GM12872 (cell line): Measurements from ENCODE around the gene ADAM12.

Experiments
- TF ChIP-seq, protein P1 (sequence below): IDR thresholded peaks from 3 replicates; pipeline ENCODE4 v1.5.1; 2011; ENCODE audit warnings: low read depth, mild to moderate bottlenecking, low read length, moderate library complexity; ENCODE audit not compliant: insufficient read depth

The ADAM12 gene

DNA sequence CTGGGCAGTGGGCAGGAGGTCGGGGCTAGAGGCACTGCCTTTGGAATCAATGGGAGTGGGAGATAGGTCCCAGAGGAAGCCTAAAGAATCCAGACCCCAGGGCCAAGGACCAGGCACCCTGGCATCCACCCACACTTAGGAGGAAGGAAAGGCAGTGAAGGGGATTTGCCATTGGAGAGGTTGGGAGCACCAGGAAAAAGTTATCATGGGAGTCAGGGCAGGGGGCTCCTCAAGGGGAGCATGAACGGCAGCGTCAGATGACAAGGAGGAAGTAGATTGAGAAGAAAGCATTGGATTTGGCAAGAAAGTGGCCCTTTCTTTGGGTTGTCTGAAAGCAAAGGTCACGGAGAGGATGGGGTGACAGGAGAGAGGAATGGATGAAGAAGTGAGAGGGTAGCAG lies 142.8 kb downstream of the ADAM12 start:
- TF ChIP-seq, protein P1, sequence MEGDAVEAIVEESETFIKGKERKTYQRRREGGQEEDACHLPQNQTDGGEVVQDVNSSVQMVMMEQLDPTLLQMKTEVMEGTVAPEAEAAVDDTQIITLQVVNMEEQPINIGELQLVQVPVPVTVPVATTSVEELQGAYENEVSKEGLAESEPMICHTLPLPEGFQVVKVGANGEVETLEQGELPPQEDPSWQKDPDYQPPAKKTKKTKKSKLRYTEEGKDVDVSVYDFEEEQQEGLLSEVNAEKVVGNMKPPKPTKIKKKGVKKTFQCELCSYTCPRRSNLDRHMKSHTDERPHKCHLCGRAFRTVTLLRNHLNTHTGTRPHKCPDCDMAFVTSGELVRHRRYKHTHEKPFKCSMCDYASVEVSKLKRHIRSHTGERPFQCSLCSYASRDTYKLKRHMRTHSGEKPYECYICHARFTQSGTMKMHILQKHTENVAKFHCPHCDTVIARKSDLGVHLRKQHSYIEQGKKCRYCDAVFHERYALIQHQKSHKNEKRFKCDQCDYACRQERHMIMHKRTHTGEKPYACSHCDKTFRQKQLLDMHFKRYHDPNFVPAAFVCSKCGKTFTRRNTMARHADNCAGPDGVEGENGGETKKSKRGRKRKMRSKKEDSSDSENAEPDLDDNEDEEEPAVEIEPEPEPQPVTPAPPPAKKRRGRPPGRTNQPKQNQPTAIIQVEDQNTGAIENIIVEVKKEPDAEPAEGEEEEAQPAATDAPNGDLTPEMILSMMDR: no peak

DNA sequence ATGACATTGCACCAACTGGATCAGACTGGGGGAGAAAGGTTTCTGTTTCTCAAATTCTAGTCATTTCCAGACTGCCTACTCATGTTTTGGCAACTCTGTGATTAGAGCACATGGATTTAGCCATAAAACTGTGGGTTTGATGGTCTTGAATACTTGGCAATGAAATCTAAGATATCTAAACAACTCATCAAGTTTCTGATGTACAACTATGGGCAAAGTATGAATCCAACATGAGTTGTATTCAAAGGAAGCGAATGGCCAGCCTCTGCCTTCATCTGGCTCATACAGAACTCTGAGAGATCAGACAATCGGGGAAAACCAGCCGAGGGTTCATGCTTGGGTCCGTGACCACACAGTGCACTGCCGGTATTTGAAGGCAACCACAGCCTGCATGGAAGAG lies 144.3 kb downstream of the ADAM12 start:
- TF ChIP-seq, protein P1: no peak

DNA sequence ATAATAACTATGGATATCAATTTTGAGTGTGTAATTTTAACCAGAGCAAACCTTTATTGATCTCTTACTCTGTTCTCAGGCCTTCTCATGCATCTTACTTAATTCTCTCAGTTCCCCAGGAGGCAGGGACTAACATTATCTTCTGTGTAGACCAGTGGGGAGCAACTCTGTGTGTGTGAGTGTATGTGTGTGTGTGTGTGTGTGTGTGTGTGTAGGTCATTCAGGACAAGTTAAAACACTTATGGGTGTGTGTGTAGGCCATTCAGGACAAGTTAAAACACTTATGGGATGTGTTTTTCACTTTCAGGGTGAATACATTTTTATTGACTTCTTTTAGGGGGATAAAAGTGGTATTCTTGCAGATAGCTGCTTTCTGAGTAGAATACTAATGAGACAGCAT lies 145.0 kb downstream of the ADAM12 start:
- TF ChIP-seq, protein P1: no peak

DNA sequence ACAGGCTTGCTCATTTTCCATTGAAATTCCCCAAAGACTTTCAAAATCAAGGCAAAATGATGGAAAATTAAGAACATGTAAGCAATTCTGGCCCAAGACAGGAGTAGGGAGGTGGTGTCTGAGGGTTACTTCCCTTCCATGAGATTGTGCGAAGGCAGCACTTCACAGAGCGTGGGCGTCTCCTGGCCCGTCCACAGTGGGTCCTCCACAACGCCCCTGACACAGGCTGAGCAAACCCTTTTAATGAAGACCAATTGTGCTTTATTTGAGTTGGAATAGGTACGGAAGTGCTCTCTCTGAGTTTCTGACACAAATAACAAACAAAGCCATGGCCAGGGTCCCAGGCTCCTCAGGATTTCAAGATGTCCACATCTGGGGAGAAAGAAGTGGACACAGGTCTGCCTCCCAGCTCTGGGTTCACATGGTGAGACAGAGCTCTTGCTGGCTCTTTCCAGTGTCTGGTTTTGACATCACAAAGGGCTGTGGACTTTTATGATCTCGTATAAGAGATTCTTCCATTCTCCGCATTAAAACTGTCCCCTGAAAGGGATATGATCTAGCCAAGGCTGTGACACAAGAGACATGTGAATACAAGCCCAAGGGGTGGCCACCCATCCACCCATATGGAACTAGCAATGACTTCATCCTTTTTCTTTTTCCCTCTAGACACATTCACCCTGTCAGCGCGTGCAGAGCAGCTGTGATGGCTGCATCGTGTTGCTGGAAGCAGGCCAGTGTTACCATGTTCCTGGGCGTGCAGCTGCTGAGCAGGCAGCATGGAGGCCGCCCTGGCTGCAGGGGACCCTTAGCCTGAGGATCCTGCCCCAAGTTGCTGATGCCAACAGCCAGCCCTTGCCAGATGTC lies 145.6 kb downstream of the ADAM12 start:
- TF ChIP-seq, protein P1: no peak

DNA sequence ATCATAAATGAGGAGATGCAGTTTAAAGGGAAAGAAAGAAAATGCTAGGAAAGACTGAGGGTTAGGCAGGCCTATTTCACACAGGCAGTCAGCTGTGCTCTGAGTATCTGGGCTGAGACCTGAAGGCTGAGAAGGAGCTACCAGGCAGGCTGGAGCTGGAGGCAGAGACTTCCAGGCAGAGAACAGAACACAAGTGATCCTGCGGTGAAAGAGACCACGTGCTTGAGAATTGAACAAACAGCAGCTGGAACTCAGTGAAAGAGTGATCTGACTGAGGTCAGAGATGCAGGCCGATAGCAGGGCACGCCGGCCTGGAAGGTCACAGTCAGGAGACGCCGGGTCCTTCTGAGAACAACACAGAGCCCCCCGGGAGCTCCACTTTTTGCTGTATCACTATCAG lies 147.8 kb downstream of the ADAM12 start:
- TF ChIP-seq, protein P1: no peak

DNA sequence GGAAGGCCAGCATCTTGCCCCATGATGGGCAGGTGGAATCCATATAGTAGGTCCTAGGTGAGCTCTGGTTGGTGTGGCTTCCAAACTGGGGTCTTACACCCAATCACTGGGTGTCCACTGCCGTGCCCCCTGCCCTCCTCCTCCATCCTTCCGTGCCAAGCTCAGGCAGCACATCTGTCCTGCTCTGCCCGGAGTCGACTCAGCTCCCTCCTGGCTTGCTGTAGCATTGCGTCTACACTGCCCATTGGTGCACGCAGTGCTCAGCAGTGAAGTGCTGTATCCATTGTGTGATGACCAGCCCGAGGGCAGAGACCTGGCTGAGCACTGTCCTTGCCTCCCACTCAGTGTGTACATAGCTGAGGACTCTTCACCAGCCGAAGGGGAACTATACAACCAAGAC lies 148.4 kb downstream of the ADAM12 start:
- TF ChIP-seq, protein P1: no peak

DNA sequence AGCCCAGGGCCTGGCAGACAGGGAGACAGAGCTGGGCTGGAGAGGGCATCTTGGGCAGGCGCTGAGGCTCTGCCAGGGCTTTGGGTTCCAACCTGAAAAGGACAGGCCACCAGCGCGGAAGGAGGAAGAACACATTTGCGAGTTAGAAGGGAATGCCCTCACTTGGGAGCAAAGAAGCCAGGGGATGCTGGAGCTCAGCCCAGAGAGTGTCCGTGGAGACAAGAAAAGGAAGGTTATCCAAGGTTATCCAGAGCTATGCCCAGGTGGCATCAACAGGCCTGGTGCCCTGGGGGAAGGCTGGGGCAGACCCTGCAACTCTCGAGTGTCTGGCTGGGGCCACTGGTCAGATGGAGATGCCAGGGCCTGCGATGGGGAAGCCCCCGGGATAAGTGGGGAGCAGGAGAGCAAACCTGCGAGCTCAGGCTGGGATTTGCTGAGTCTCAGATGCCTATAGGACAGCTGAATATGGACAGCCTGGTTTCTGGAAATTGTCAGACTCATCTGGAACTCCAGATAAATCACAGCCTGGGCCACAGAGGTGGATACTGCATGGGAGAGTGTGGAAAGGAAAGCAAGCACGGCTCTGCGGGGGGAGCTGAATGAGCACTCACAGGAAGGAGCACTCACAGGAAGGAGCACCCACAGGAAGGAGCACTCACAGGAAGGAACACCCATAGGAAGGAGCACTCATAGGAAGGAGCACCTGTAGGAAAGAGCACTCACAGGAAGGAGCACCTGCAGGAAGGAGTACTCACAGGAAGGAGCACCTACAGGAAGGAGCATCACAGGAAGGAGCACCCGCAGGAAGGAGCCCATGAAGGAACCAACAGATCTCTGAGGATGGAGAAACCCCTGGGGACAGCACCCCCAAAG lies 152.1 kb downstream of the ADAM12 start:
- TF ChIP-seq, protein P1: no peak
